DOHH2 (cell line): Measurements from ENCODE around the gene NGF.

Experiments
- H3F3A ChIP-seq: fragments of 200-600 bp; sonication (generic), shearing (Covaris generic); 2 replicates; pipeline ENCODE4 v1.6.0; 2016; ENCODE audit warnings: antibody characterized with exemption, mild to moderate bottlenecking; ENCODE audit not compliant: control insufficient read depth, insufficient read depth
- H3K27ac ChIP-seq: fragments of 200-600 bp; sonication (generic); 2 replicates; pipeline ENCODE4 v1.5.1; 2014; ENCODE audit warnings: low read depth, mild to moderate bottlenecking, low read length, moderate library complexity
- H3K27me3 ChIP-seq: fragments of 200-600 bp; sonication (generic); 2 replicates; pipeline ENCODE4 v1.6.1; 2014; ENCODE audit warnings: mild to moderate bottlenecking, low read length, mixed read lengths; ENCODE audit not compliant: control insufficient read depth
- H3K36me3 ChIP-seq: fragments of 200-600 bp; sonication (generic); 2 replicates; pipeline ENCODE4 v1.6.1; 2014; ENCODE audit warnings: mild to moderate bottlenecking, low read length, moderate library complexity, mixed read lengths; ENCODE audit not compliant: control insufficient read depth
- H3K4me1 ChIP-seq: fragments of 200-600 bp; sonication (generic); 2 replicates; pipeline ENCODE4 v1.6.1; 2014; ENCODE audit warnings: mild to moderate bottlenecking, low read length, mixed read lengths; ENCODE audit not compliant: control insufficient read depth
- H3K4me2 ChIP-seq: fragments of 200-600 bp; sonication (generic); 2 replicates; pipeline ENCODE4 v1.6.0; 2014; ENCODE audit warnings: mild to moderate bottlenecking, low read length, moderate library complexity
- H3K4me3 ChIP-seq: fragments of 200-600 bp; sonication (generic); 2 replicates; pipeline ENCODE4 v1.5.1; 2014; ENCODE audit warnings: mild to moderate bottlenecking, low read length, mixed read lengths
- H3K79me2 ChIP-seq: fragments of 200-600 bp; sonication (generic); 2 replicates; pipeline ENCODE4 v1.6.1; 2014; ENCODE audit warnings: mild to moderate bottlenecking, low read length, mixed read lengths; ENCODE audit not compliant: control insufficient read depth
- H3K9me2 ChIP-seq: fragments of 200-600 bp; sonication (generic); replicated peaks from 2 replicates; pipeline ENCODE4 v1.6.1; 2014; ENCODE audit warnings: mild to moderate bottlenecking, low read length, mixed read lengths; ENCODE audit not compliant: control insufficient read depth
- H3K9me3 ChIP-seq: fragments of 200-600 bp; sonication (generic); 2 replicates; pipeline ENCODE4 v1.6.1; 2014; ENCODE audit warnings: antibody characterized with exemption, low read length, mixed read lengths; ENCODE audit not compliant: control insufficient read depth, insufficient read depth
- H4K20me1 ChIP-seq: fragments of 200-600 bp; sonication (generic); 2 replicates; pipeline ENCODE4 v1.6.0; 2014; ENCODE audit warnings: low read depth, mild to moderate bottlenecking, antibody characterized with exemption, low read length, moderate library complexity; ENCODE audit not compliant: control insufficient read depth, insufficient read depth
- CTCF ChIP-seq: fragments of 200-600 bp; sonication (generic); IDR thresholded peaks from one replicate; pipeline ENCODE4 v1.5.1; 2014; ENCODE audit warnings: antibody characterized with exemption, mild to moderate bottlenecking, low read depth, low read length; ENCODE audit not compliant: poor library complexity, severe bottlenecking
- EZH2phosphoT487 ChIP-seq: fragments of 200-600 bp; sonication (generic); IDR thresholded peaks from 2 replicates; pipeline ENCODE4 v1.6.1; 2017; ENCODE audit warnings: borderline replicate concordance, mild to moderate bottlenecking, antibody characterized with exemption, low read length, moderate library complexity, mixed read lengths

Gene NGF

GRCh38 chr1:115293899-115294298 lies 44.1 kb downstream of the NGF start:
- no peak overlapping the region for H3K4me3 ChIP-seq
- no peaks in the 10 kb centered on the region for H3K36me3 ChIP-seq
- H3K9me3 ChIP-seq: no peaks in the 10 kb centered on the region
- H3F3A ChIP-seq: no peaks in the 10 kb centered on the region
- no peak overlapping the region for H3K4me2 ChIP-seq
- no peaks in the 10 kb centered on the region for H3K9me2 ChIP-seq
- no peak for TF ChIP-seq CTCF
- TF ChIP-seq EZH2phosphoT487: no peak
- no peak overlapping the region for H3K27ac ChIP-seq
- H3K4me1 ChIP-seq: no peaks in the 10 kb centered on the region
- no peaks in the 10 kb centered on the region for H3K27me3 ChIP-seq
- no peaks in the 10 kb centered on the region; the same call in 1 of the 2 replicates for H4K20me1 ChIP-seq
- no peaks in the 10 kb centered on the region for H3K79me2 ChIP-seq

- Histone ChIP-seq H3F3A (no peaks in the 10 kb centered on the region), H3K9me3 (no peaks in the 10 kb centered on the region), H3K4me2 (no peak overlapping the region), H3K4me3 (no peak overlapping the region), H3K4me1 (no peaks in the 10 kb centered on the region), H3K79me2 (no peaks in the 10 kb centered on the region), H3K36me3 (no peaks in the 10 kb centered on the region), H4K20me1 (no peaks in the 10 kb centered on the region; the same call in 1 of the 2 replicates), H3K27me3 (no peaks in the 10 kb centered on the region), H3K9me2 (no peaks in the 10 kb centered on the region), H3K27ac (no peak overlapping the region)
- no peak for TF ChIP-seq EZH2phosphoT487
- TF ChIP-seq CTCF: no peak
Observed at GRCh38 chr1:115293006-115293405, 45.0 kb downstream of the NGF start.

GRCh38 chr1:115291741-115292140 lies 46.3 kb downstream of the NGF start:
- H3K4me1 ChIP-seq: no peaks in the 10 kb centered on the region
- no peaks in the 10 kb centered on the region for H3K9me2 ChIP-seq
- H3K27me3 ChIP-seq: no peaks in the 10 kb centered on the region
- no peak for TF ChIP-seq EZH2phosphoT487
- TF ChIP-seq CTCF: no peak
- no peak overlapping the region for H3K4me3 ChIP-seq
- no peak overlapping the region for H3K27ac ChIP-seq
- no peak overlapping the region for H3K4me2 ChIP-seq
- no peaks in the 10 kb centered on the region for H3K79me2 ChIP-seq
- H3F3A ChIP-seq: no peaks in the 10 kb centered on the region
- H3K36me3 ChIP-seq: no peaks in the 10 kb centered on the region
- H3K9me3 ChIP-seq: no peaks in the 10 kb centered on the region
- no peaks in the 10 kb centered on the region; the same call in 1 of the 2 replicates for H4K20me1 ChIP-seq

GRCh38 chr1:115289940-115290339 lies 48.1 kb downstream of the NGF start:
- H3K9me3 ChIP-seq: no peaks in the 10 kb centered on the region
- H3K4me2 ChIP-seq: no peak overlapping the region
- H3K27me3 ChIP-seq: no peaks in the 10 kb centered on the region
- no peaks in the 10 kb centered on the region for H3F3A ChIP-seq
- no peaks in the 10 kb centered on the region for H4K20me1 ChIP-seq
- peaks cover under 1% of the 10 kb centered on the region; the same call in 1 of the 2 replicates for H3K4me1 ChIP-seq
- no peak overlapping the region for H3K27ac ChIP-seq
- TF ChIP-seq CTCF (no peak), EZH2phosphoT487 (no peak)
- no peaks in the 10 kb centered on the region for H3K9me2 ChIP-seq
- no peaks in the 10 kb centered on the region for H3K36me3 ChIP-seq
- H3K4me3 ChIP-seq: no peak overlapping the region
- H3K79me2 ChIP-seq: no peaks in the 10 kb centered on the region
